Epithelial cell of proximal tubule (primary cell): ENCODE measurements around the gene SLC51A. TPM values are rescaled to one million over a fixed set of nuclear protein-coding genes. Genes with fewer than 3 reads are reported as not detected.

Experiments
- DNase-seq: peaks from one replicate; pipeline ENCODE4 v3.0.0-alpha.2; 2011; ENCODE audit warnings: low read depth
- H3K4me3 ChIP-seq: 2 replicates; pipeline ENCODE4 v1.5.1; 2011; ENCODE audit warnings: low read depth, mild to moderate bottlenecking, low read length
- total RNA-seq: library from RNA; depleted of rRNA; stranded (reverse); fragments of >200 nt; gene quantifications from 2 replicates; pipeline ENCODE4 v1.2.3, GENCODE V29; 2015
- TF ChIP-seq, protein P1 (sequence below): conservative IDR thresholded peaks from 2 replicates; pipeline ENCODE4 v1.5.1; 2012; ENCODE audit warnings: low read depth, mild to moderate bottlenecking, low read length

Gene SLC51A
- total RNA-seq, 1 donor from 2014 or later, result 0.12 TPM

DNA sequence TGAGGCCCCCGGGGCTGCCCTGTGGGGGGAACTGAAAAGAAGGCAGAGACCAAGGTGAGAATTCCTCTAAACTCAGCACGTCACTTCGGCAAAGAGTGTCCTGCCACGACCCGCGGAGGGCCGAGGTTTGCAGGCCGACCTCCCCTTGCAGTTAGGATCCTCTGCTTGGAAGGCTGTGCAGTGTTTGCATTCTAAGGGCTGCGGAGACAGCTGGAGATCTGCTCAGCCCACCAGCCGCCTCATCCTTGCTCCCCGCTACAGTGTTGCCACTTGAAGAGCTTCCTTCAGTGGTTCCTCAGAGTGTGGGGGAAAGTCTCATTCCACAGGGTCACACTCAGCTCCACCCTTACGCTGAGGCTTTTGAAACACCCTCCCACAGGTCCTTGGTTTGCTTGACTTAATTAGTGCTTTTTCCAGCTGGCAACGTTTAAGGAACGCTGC is 10.8 kb downstream of the SLC51A start:
- no peak overlapping the region for H3K4me3 ChIP-seq
- TF ChIP-seq, protein P1, sequence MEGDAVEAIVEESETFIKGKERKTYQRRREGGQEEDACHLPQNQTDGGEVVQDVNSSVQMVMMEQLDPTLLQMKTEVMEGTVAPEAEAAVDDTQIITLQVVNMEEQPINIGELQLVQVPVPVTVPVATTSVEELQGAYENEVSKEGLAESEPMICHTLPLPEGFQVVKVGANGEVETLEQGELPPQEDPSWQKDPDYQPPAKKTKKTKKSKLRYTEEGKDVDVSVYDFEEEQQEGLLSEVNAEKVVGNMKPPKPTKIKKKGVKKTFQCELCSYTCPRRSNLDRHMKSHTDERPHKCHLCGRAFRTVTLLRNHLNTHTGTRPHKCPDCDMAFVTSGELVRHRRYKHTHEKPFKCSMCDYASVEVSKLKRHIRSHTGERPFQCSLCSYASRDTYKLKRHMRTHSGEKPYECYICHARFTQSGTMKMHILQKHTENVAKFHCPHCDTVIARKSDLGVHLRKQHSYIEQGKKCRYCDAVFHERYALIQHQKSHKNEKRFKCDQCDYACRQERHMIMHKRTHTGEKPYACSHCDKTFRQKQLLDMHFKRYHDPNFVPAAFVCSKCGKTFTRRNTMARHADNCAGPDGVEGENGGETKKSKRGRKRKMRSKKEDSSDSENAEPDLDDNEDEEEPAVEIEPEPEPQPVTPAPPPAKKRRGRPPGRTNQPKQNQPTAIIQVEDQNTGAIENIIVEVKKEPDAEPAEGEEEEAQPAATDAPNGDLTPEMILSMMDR, result no peak
- DNase-seq, result no peak

DNA sequence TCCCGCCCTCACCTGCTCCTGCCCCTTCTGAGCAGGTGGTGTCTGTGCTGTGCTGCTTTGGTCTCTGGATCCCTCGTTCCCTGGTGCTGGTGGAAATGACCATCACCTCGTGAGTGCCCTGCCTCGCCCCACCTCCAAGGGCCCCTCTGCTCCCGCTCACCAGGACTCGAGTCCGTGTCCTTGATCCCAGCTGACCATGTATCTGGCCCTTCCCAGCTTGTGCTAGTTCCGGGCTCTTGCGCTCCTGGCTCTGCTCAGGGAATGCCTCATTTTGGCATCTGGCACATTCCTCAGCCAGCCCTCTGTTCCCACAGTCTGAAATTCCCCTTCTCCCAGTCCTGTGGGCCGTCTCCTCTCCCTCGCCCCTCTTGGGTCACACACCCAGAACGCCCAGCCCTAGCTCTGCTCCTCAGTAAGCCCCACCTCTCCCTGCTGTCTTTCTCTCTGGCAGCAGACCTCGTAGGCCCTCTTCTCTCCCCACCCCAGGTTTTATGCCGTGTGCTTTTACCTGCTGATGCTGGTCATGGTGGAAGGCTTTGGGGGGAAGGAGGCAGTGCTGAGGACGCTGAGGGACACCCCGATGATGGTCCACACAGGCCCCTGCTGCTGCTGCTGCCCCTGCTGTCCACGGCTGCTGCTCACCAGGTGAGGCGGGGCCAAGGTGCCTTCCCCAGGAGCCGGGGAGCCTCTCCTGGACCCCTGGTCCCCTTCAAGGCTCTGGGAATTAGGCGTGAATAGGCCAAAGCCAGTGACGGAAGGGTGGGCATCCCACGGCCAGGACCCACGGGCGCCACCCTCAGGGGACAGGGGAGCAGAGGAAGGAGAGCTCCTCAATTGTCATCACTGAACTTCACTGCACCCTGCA is 11.5 kb downstream of the SLC51A start:
- TF ChIP-seq, protein P1, result no peak
- no peak for DNase-seq
- no peak overlapping the region for H3K4me3 ChIP-seq

DNA sequence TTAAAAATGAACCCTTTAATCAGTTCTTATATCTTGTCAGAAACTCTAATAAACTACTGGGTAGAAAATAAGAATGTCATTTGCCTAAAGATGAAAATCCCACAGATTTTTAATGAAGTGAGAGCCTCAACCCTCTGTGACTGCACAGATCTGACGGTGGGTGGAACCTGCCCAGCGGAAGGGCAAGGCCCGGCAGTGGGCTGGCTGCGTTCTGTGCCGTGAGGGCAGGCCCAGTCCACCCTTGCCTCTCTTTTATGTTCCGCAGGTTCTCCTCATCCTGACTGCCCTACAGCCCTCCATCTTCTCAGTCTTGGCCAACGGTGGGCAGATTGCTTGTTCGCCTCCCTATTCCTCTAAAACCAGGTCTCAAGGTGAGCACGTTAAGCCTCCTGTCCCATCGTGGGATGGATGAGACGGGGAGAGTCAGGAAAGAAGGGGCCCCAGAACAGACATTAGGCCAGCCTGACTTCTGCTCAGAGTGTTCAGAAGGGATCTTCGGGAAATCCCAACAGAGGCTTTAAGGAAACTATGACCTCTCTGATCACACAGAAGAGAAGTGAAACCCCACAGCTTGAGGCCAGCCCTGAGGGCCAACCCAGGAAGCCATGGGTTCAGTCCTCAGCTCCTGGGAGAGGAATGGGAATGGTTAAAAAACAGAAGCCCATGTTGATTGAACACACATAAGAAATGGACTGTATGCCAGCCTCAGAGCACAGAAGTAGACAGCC is 16.0 kb downstream of the SLC51A start:
- H3K4me3 ChIP-seq, result no peak overlapping the region
- DNase-seq, result no peak
- TF ChIP-seq, protein P1, result no peak

DNA sequence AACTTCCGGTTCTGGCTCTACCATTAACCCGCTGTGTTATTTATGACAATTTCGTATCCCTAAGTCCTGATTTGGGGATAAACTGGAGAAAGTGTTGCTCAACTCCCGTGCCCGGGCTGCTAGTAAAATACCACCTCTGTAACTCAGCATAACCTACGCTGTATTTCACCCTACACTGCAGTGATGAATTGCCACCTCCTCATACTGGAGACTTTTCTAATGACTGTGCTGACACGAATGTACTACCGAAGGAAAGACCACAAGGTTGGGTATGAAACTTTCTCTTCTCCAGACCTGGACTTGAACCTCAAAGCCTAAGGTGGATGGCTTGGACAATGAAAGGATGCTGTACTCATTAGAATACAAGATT is 16.5 kb downstream of the SLC51A start:
- H3K4me3 ChIP-seq, result no peak overlapping the region
- TF ChIP-seq, protein P1, result no peak
- DNase-seq, result no peak

DNA sequence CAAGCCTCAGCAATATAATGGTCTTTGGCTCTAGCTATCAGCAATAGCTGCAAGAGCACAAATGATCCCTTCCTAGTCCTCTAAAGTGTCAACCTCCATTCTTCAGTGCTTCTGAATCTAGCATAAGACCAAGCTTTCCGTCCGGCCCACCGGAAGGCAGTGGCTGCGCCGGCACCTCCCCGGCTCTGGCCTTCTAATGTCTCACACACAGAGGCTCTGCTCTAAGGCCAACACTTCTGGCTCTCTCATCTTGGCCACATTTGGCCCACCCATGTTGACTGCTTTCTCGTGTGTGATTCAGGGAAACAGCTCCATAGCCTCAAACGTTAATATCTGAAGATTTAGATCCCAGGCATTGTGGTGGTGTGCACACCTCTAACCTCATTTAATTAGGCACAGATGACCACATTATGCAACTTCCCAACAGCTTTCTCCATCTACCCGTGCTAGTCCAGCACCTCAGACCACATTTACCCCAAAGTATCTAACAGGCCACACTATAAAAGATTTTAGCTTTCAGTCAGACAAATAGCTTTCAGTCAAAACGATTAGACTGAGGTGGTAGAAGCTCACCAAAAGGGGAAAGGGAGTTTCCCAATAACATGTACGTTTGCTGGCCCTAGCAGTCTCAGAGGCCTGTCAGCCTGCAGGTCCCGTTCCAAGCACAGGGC is 19.3 kb downstream of the SLC51A start:
- no peak for DNase-seq
- no peak overlapping the region for H3K4me3 ChIP-seq
- TF ChIP-seq, protein P1, result no peak

DNA sequence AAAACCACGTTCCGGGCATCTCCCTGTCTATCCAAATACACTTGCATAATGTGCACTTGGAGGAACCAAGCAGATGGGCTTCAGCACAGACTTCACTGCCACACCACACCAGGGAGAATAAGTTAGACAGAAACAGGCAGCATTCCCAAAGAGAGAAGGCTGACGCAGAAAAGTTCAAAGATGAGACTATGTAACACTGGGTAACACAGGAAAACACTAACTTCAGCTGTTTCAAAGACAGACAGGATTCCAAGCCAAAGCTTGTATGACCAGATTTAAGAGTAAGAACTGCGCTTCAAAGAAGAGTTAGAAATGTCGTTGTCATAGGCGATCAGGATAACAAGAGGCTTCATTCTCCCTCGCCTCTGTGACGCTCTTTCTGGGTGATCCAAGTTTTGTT is 19.9 kb downstream of the SLC51A start:
- TF ChIP-seq, protein P1, result no peak
- H3K4me3 ChIP-seq, result no peak overlapping the region
- DNase-seq, result no peak
